ENCODE results near the gene UBA3. TPM values are rescaled to one million over a fixed set of nuclear protein-coding genes. Genes with fewer than 3 reads are reported as not detected.
A peak's percentile ranks its signal among the peaks of the same experiment; 100 is the strongest.

The UBA3 gene
- total and polyA plus RNA-seq, 2 of the 13 experiments (the other 11 are each of a cell fraction or from before 2014, with no cell fraction given), result 40.7 to 49.0 TPM

DNA sequence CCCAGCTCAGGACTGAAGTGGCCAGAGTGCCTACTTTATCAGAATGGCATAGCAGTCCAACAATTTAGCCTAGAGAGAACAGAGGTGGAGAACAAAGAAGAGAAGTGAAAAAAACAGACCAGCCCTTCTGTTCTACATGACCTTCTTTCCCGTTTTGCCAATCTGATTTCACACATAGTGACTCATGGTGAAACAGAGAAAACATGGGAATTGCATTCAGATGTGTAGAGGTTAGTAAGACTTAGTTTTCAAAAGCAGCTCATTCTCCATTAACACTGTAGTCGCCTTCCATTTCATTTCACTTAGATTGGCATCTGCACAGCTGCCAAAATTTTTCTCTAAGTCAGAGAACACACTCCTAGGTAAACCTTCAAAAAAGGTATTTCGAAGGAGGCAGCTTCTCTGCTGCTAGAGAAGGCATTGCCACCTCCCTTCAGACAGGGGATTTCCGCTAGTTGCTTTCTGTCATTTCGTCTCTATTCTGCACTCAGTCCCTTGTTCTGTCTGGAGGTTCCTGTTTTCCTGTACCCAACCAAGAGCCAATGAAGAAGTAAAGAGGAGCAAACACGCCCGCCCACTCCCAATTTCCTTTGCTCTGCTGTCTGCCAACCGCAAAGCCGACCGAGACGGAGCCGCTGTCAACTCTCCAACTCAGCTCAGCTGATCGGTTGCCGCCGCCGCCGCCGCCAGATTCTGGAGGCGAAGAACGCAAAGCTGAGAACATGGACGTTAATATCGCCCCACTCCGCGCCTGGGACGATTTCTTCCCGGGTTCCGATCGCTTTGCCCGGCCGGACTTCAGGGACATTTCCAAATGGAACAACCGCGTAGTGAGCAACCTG is 4.4 kb upstream of the UBA3 start, which contains the start of gene ARL6IP5 (continued):
- TF ChIP-seq, protein P1, sequence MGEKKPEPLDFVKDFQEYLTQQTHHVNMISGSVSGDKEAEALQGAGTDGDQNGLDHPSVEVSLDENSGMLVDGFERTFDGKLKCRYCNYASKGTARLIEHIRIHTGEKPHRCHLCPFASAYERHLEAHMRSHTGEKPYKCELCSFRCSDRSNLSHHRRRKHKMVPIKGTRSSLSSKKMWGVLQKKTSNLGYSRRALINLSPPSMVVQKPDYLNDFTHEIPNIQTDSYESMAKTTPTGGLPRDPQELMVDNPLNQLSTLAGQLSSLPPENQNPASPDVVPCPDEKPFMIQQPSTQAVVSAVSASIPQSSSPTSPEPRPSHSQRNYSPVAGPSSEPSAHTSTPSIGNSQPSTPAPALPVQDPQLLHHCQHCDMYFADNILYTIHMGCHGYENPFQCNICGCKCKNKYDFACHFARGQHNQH (CRISPR knock-in tag; IDR thresholded peaks at IDR 0.05), result peak; percentile 84
- TF ChIP-seq JUND (CRISPR knock-in tag; IDR thresholded peaks at IDR 0.05), result no peak
- TF ChIP-seq RXRA (CRISPR knock-in tag; IDR thresholded peaks at IDR 0.05), result peak; percentile 37; the same call in 1 of the 2 replicates
- TF ChIP-seq WIZ (CRISPR knock-in tag; IDR thresholded peaks at IDR 0.05), result no peak
- no peak; the same call in 1 of the 2 replicates for TF ChIP-seq ZNF552 (CRISPR knock-in tag; IDR thresholded peaks at IDR 0.05; ENCODE audit: borderline replicate concordance)
- TF ChIP-seq, protein P2, sequence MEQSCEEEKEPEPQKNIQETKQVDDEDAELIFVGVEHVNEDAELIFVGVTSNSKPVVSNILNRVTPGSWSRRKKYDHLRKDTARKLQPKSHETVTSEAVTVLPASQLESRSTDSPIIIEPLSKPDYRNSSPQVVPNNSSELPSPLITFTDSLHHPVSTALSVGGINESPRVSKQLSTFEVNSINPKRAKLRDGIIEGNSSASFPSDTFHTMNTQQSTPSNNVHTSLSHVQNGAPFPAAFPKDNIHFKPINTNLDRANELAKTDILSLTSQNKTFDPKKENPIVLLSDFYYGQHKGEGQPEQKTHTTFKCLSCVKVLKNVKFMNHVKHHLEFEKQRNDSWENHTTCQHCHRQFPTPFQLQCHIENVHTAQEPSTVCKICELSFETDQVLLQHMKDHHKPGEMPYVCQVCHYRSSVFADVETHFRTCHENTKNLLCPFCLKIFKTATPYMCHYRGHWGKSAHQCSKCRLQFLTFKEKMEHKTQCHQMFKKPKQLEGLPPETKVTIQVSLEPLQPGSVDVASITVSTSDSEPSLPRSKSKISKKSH (CRISPR knock-in tag; IDR thresholded peaks at IDR 0.05; ENCODE audit: borderline replicate concordance), result no peak
- no peak for TF ChIP-seq ZFP1 (CRISPR knock-in tag; IDR thresholded peaks at IDR 0.05)
- no peak for TF ChIP-seq ZNF251 (CRISPR knock-in tag; IDR thresholded peaks at IDR 0.05)
- TF ChIP-seq RNF2 (conservative IDR thresholded peaks at IDR 0.05; ENCODE audit: low read depth), result no peak
- TF ChIP-seq NFYC (CRISPR knock-in tag; IDR thresholded peaks at IDR 0.05), result no peak
- peak; percentile 52; the same call in 1 of the 2 replicates for TF ChIP-seq FOXA3 (CRISPR knock-in tag; IDR thresholded peaks at IDR 0.05)
- TF ChIP-seq, protein P3, sequence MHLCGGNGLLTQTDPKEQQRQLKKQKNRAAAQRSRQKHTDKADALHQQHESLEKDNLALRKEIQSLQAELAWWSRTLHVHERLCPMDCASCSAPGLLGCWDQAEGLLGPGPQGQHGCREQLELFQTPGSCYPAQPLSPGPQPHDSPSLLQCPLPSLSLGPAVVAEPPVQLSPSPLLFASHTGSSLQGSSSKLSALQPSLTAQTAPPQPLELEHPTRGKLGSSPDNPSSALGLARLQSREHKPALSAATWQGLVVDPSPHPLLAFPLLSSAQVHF (CRISPR knock-in tag; IDR thresholded peaks at IDR 0.05), result no peak
- TF ChIP-seq SOX13 (IDR thresholded peaks at IDR 0.05), result no peak
- peak in 1 of 2 experiments; percentile 33; a peak in 1 of 4 replicates for TF ChIP-seq SOX13 (CRISPR knock-in tag; conservative IDR thresholded peaks at IDR 0.05 in 1 of 2, IDR thresholded peaks at IDR 0.05 in 1 of 2)
- TF ChIP-seq, protein P4, sequence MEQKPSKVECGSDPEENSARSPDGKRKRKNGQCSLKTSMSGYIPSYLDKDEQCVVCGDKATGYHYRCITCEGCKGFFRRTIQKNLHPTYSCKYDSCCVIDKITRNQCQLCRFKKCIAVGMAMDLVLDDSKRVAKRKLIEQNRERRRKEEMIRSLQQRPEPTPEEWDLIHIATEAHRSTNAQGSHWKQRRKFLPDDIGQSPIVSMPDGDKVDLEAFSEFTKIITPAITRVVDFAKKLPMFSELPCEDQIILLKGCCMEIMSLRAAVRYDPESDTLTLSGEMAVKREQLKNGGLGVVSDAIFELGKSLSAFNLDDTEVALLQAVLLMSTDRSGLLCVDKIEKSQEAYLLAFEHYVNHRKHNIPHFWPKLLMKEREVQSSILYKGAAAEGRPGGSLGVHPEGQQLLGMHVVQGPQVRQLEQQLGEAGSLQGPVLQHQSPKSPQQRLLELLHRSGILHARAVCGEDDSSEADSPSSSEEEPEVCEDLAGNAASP (CRISPR knock-in tag; IDR thresholded peaks at IDR 0.05; ENCODE audit: borderline replicate concordance), result no peak
- TF ChIP-seq, protein P5, sequence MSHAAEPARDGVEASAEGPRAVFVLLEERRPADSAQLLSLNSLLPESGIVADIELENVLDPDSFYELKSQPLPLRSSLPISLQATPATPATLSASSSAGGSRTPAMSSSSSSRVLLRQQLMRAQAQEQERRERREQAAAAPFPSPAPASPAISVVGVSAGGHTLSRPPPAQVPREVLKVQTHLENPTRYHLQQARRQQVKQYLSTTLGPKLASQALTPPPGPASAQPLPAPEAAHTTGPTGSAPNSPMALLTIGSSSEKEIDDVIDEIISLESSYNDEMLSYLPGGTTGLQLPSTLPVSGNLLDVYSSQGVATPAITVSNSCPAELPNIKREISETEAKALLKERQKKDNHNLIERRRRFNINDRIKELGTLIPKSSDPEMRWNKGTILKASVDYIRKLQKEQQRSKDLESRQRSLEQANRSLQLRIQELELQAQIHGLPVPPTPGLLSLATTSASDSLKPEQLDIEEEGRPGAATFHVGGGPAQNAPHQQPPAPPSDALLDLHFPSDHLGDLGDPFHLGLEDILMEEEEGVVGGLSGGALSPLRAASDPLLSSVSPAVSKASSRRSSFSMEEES (CRISPR knock-in tag; IDR thresholded peaks at IDR 0.05), result peak; percentile 45; the same call in 1 of the 2 replicates
- 0 out of 2 replicates have a peak, but pooled peaks have one; percentile 34 for TF ChIP-seq SMAD1 (CRISPR knock-in tag; IDR thresholded peaks at IDR 0.05; ENCODE audit: borderline replicate concordance, low read depth)
- no peak for TF ChIP-seq TMF1 (CRISPR knock-in tag; IDR thresholded peaks at IDR 0.05; ENCODE audit: low read depth)
- no peak for TF ChIP-seq ZFP37 (CRISPR knock-in tag; IDR thresholded peaks at IDR 0.05; ENCODE audit: borderline replicate concordance)
